Jurkat, Clone E6-1 (cell line): ENCODE data around the gene LEP.
"Not testable (repeated sequence)": the region's sequence is repeated elsewhere in the genome, so short reads cannot be mapped to it uniquely, and the experiment has no call there.

ENCODE experiments used
- DNase-seq: peaks from one replicate; pipeline ENCODE4 v3.0.0-alpha.2; 2011; ENCODE audit warnings: low read depth, low spot score
- H3K4me3 ChIP-seq: 2 replicates; pipeline ENCODE4 v1.5.1; 2011; ENCODE audit warnings: mild to moderate bottlenecking, low read length, control low read depth, moderate library complexity

The LEP gene

DNA sequence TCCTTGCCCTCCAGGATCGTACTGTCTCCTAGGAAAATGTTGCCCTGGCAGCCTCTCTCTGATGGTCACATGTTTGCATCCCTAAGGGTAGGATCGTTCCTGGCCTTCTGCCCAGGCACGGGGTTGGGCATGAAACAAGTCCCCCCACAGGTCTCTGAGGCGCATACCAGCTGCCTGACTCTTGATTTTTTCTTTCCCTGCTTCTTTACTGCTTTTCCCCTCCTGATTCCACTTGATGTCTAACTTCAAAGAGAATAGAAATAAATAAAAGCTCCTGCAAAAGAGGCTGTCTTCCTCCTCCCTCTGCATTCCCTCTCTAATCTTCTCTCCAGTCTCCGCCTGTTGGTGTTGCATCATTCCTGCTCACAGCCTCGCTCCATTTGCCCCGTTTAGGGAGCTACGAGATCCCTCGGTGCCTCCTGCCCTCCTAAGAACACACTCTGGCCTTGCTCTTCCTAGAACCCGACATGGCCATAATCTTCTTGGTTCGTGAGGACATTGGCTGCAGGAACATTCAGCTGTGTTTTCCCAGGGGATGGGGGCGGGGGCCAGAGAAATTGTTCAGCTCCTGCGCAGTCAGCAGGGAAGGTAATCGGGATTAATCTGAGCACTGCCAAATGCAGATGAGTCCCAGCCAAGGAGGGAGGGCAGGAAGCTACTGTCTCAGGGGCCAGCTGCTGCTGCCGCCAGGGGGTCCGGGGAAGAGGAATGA, 26.0 kb downstream of the LEP start:
- DNase-seq, result no peak
- H3K4me3 ChIP-seq, result no peak overlapping the region

DNA sequence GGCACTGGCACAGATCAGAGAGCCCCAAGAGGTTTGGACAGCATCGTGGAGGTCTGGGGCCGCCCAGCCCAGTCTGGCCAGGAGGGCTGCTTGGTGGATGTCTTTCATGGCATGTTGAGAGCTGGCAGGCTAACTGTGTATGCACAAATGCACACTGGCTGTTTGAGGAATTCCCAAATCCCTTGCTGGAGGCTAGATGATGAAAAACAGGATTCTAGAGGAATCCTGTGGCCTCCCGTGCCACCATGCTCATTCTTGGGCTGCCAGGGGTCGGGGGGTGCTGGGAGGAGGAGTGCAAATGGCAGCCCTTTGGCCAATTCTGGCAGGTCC, 26.5 kb downstream of the LEP start:
- H3K4me3 ChIP-seq, result no peak overlapping the region
- no peak for DNase-seq

DNA sequence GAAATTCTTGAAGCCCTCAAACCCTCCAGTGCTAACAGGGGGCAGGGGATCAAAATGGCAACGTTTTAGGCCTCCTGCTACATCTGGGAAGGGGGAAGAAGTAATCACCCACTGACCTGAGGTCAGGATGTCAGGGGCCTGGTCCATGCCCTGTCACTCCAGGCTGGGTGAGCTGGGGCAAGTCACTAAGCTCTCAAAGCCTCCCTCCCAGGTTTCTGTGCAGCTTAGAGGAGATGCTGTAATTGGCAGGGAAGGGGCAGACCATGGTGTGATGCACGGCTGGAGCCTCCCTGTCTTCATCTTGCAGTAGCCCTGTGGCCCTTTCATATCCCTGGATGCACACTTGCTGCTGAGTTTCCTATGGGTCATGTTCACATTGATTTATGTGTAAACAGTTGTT, 27.2 kb downstream of the LEP start:
- DNase-seq, result no peak
- no peak overlapping the region for H3K4me3 ChIP-seq

DNA sequence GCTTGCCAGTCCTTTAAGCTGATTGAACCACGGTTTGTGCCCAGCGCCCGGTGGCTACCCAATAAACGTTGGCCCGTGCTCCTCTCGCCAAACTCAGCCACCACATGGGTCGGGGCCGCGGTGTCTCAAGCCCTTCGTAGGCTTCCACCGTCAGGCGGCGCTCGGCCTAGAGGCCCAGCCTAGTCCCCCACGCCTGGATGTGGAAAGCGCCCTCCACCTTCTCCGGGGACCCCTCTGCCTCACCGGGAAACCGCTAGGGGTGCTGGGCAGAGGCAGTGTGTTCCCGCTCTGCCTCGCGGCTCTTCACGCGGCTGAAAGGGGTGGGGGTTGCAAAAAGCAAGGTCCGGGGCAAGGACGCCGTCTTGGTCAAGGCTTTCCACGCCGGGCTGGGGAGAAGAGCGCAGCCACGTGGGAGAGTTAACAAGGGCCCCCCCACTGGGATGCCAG, 29.8 kb downstream of the LEP start:
- no peak overlapping the region for H3K4me3 ChIP-seq
- DNase-seq, result no peak

DNA sequence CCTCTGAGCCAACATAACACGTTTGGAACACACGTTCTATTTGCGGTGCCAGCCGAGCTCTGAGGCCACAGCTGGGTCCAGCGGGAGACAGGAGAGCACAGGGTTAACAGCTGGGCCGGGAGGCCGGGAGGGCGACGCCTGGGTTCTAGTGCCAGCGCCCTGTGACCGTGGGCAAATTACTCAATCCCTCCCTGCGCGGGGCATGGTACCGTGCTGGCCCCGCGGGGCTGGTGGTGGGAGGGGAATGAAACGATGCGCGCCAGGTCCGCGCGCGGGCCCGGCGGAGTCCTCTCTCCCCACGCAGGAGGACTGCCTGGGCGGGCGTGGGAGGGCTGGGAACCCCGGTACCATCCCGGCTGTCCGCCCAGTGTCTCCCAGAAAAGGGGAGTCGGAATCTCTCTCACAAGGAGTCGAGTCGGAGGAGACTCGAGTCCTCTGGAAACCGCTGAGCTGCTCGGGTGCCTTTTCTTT, 30.4 kb downstream of the LEP start:
- no peak for DNase-seq
- no peak overlapping the region for H3K4me3 ChIP-seq

DNA sequence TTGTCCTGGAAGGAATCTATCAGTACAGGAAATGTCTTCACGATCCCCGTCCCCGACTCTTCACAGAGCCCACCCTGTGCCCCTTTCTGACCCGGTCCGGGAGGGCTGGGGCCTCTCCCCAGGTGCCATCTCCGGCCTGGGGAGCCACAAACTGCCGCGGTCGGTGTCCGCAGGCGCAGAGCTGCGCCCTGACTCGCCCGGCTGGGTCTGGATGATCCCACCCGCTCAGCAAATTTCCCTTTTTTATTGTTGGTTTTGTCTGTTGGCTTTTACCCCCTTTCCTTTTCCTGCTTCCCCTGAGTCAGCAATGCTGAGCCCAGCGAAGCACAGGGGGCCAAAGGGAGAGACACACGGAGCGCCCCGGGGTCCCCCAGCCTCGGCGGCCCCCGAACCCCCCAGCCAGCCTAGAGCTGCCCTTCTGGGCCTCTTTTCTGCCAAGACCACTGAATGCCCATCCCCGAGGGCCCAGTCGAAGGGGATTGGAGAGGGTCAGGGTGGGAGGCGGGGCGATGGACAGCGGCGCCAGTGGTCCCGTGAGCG, 30.9 kb downstream of the LEP start:
- DNase-seq, result no peak
- no peak overlapping the region for H3K4me3 ChIP-seq

DNA sequence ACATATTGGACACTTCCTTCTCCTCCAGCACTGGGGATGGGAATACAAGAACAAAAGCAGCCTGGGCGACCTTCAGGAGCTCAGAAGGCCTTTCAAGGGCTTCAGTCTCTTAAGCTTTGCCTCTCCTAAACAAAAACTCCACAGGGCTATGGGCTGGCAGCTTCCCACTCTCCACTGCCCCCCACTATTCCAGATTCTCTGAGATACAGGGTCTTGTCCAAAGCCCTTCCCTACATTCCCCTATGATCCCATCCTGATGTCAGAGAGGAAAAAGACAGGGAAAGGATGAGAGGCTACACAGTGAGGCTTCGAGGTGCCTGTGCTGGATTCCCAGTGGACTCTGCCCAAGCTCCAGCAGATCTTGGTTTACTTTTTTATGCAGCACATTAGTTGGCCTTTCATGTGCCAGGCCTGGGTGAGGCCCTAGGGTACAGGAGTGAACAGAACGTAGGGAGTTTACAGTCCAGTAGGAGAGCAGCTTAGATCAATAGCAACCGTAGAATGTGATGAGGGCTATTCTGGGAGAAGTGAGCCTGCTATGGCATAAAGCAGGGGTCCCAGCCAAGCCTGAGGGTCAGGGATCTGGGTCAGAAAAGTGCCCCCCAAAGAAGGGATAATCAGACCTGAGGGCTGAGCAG, 33.3 kb downstream of the LEP start:
- no peak for DNase-seq
- H3K4me3 ChIP-seq, result no peak overlapping the region

DNA sequence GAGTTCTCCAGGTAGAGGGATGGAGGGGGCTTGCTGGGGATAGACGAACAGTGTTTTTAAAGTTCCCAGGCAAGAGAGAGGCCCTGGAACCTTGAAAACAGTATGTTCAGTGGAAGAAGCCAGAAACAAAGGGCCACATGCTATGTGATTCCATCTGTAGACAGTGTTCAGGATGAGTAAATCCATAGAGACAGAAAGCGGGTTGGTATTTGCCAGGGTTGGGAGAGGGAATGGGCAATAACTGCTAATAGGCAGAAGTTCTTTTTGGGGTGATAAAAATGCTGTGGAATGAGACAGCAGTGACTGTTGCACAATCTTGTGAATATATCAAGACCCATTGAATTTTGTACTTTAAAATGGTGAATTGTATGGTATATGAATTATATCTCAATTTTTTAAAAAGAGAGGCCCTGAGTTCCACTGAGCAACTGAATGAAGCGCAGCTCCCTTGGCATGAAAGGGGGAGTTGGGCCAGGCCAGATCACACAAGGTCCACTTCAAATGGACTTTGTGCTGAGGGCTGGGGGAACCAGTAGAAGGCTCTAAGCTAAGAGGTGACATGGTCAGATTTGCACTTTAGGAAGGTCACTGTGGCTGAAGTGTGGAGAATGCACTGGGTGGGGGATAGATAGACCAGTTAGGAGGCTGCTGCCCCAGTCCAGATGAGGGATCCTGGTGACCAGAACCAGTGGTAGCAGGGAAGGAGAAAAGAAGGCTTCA, 34.0 kb downstream of the LEP start:
- no peak for DNase-seq
- H3K4me3 ChIP-seq, result no peak overlapping the region

DNA sequence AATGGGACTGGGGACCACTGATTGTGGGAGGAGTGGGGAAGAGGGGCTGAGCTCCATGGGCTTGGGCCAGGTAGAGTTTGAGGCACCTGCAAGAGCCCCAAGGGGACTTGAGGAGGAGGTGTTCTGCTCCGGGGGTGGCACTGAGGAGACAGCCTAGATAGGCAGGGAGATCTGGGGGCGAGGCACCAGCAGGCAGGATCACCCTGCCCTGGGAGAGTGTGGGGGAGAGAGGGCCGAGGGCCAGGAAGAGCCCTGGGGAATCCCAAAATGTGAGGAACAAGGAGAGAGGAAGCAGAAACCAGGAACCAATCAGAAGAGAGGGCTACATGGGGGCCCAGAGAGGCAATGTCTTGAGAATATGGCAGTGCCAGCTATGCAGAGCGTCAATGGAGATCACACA, 34.6 kb downstream of the LEP start:
- no peak overlapping the region for H3K4me3 ChIP-seq
- no peak for DNase-seq

DNA sequence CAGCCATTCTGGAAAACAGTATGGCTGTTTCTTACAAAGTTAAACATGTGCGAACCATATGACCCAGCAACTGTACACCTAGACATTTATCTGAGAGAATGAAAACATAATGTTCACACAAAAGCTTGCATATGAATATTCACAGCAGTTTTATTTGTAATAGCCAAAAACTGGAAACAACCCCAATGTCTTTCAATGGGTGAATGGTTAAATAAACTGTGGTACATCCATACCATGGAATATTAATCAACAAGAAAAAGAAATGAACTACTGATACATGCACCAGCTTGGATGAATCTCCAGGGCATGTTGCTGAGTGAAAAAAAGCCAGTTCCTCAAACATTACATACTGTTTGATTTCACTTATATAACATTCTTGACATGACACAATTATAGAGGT, 37.3 kb downstream of the LEP start:
- DNase-seq, result no peak
- no peak overlapping the region for H3K4me3 ChIP-seq

DNA sequence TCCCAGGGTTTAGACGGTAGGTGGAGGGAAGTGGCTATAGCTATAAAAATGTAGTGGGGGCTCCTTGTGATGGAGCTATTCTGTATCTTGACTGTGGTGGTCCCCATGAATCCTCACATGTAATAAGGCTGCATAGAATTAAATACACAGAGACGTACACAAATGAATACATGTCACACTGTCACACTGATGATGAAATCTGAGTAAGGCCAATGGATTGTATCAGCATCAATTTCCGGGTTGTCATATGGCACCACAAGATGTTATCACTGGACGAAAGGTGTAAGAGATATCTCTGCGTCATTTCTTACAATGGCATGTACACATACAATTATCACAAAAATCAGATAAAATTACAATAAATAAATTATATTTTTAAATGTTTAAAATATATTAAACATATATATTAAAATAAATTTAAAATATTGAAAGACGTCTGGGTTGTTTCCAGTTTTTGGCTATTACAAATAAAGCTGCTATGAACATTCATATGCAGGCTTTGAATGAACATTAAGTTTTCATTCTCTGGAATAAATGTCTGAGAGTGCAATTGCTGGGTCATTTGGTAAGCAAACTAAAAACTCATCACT, 38.1 kb downstream of the LEP start:
- DNase-seq, result no peak
- H3K4me3 ChIP-seq, result no peak overlapping the region

DNA sequence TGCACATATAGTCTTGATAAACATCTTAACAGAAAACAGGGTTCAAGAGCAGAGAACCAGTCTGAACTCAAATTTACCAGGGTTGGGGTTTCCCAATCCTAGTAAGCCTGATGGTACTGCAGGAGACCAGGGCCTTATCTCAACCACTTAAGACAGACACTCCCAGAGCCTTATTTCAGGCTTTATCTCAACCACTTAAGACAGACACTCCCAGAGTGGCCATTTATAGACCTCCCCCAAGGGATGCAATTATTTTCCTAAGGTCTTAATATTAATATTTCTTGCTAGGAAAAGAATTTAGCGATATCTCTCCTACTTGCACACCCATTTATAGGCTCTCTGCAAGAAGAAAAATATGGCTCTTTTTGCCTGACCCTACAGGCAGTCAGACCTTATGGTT, 39.4 kb downstream of the LEP start:
- not testable (repeated sequence) for H3K4me3 ChIP-seq, DNase-seq

DNA sequence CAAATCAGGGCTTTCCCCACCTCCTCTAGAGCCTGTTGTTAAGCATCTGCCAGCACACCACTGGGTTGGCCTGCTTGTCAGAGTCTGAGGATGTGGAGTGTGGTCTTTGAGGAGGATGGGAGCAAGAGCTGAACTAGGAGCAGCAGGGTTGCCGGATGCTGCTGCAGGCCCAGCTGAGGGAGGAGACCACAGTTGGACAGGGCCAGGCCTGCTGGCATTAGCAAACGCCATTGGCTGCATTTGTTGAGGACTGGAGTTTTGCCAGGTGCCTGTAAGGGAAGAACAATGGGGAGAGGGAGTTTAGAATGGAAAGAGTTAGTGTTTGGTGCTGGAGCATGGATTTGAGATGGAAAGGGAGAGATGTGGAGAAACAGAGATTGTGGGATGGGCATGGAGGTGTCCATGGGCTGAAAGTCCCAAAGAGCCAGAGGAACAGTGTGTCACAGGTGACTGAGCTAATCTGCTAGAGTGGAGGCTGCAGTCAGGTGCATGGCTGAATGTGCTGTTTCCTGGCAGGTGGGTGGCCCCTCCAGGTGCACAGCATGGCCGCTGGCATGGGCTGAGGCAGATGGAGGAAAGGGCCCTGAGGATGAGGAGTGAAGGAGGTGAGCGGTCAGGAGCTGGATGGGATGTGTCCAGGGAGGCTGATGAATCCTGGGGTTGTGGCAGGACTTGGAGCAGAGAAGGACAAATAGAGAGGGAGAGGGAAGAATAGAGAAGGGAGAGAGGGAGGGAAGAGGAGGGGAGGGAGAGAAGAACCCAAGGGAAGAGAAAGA, 40.7 kb downstream of the LEP start:
- no peak for DNase-seq

DNA sequence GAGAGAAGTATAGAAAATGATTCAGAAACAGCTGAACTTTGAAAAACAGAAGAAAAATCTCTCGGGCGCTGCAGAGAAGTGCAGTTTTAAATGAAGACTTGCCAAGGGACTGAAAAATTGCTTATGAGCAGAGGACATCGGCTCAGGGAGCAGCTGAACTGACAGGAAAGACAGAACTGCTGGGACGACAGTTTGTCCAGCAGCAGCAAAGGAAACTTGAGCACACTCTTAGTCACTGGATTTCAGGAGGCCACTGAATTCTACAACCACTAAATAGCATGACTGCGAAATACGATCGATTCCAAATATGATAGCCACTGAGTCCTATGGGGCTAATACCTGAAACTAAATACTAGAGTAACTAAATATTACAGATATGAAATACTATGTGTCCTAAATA, 43.0 kb downstream of the LEP start:
- no peak overlapping the region for H3K4me3 ChIP-seq
- DNase-seq, result no peak

More for the DNA sequence above, 40.7 kb downstream of the LEP start:
- H3K4me3 ChIP-seq, result no peak overlapping the region

DNA sequence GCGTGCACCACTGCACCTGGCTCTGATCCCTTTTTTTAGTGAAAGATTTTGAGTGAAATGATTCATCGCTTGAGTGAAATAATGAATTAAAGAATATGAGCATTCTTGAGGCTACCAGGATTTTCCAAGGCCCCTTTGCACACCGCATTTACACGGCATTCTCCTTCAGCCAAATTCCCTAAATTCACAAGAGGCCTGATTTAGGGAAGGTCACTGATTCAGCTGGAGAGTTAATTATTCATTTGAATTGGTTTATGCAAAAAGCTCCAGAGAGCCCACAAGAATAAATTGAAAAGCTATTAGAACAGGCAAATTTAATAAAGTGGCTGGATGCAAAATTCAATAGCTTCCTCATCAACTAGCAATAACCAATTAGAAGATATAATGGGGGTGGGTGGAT, 46.5 kb downstream of the LEP start:
- no peak for DNase-seq
- H3K4me3 ChIP-seq, result no peak overlapping the region

DNA sequence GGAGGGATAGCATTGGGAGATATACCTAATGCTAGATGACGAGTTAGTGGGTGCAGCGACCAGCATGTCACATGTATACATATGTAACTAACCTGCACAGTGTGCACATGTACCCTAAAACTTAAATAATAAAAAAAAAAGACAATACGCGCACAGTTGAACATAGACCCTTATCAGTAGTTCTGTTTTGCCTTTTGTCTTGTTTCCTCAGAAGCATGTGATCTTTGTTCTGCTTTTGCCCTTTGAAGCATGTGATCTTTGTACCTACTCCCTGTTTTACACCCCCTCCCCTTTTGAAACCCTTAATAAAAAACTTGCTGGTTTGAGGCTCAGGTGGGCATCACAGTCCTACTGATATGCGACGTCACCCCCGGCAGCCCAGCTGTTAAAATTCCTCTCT, 56.9 kb downstream of the LEP start:
- not testable (repeated sequence) for H3K4me3 ChIP-seq, DNase-seq

DNA sequence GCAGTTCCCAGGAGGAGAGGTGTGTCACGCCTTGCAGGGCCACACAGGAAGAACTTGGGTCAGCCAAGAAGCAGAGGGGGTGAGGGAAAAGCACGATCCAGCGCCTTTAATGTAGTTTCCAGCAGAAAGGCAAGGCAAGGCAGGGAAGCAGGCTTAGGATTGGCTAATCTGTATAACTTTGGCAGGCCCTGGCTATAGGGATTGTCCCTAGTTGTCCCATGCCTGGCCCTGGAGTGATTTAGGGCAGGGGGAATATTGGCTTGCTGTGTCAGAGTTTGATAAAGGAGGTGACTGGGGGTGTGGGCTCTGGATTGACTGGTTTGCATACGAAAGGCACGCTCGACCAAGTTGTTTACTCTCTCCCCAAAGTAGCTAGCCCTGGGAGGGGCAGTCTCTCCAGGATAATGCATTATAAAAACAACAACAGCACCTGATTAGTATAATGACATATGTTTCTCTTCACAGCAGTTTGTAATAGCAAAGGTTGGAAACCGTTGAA, 58.1 kb downstream of the LEP start:
- no peak overlapping the region for H3K4me3 ChIP-seq
- no peak for DNase-seq

DNA sequence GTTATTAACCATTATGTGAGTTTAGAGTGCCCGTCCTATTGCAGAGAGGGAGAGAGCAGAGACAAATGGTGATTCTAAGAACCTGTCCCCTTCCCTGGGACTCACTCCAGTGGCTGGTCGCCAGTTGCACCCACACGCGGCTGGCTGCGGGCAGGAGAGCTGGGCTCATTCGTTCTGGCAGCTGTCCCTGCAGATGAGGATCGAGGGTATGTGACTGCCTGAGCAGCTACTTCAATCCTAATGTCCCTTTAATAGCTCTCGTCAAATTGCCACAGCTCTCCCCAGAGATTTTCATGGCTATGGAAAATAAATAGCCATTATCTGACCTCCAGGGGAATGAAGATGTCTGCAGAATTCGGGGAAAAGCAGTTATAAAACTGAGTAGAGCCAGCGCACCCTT, 61.1 kb downstream of the LEP start:
- no peak for DNase-seq
- H3K4me3 ChIP-seq, result no peak overlapping the region

DNA sequence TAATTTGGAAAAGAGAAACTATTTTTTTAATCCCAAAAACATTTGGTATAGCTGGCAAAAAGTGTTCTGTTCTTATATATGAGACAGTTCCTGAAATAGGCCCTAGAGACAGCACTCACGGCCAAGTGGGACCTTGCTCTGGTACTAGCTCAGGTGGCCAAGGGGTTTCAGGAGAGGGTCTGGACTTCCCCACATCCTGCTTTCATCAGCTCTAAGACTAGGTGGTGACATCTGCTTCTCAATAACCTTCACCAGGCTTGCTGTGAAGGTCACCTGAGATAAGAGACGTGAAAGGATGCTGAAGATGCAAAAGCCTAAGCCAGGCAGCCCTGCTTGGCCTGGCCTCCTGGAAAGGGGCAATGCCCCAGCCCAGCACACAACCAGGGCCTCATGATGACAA, 62.1 kb downstream of the LEP start:
- H3K4me3 ChIP-seq, result no peak overlapping the region
- DNase-seq, result no peak
